SK-N-SH treated with all-trans-retinoic acid at 6 μM for 48 hours (cell line): ENCODE data around the gene ANXA5.

Experiments
- ARNTL ChIP-seq: fragments of 450-650 bp; formaldehyde crosslinking; IDR thresholded peaks from 2 replicates; pipeline ENCODE4 v1.5.0; 2020; ENCODE audit warnings: low read depth, mild to moderate bottlenecking, moderate library complexity, borderline replicate concordance
- CREB5 ChIP-seq: fragments of 250-450 bp; sonication (Bioruptor Pico); IDR thresholded peaks from 2 replicates; pipeline ENCODE4 v1.5.1; 2020; ENCODE audit warnings: low read depth, mild to moderate bottlenecking, moderate library complexity
- ESRRG ChIP-seq: fragments of 250-450 bp; sonication (Bioruptor Pico); IDR thresholded peaks from 2 replicates; pipeline ENCODE4 v1.6.1; 2021; ENCODE audit warnings: mild to moderate bottlenecking
- PPARA ChIP-seq: fragments of 250-450 bp; sonication (Bioruptor Pico); IDR thresholded peaks from 2 replicates; pipeline ENCODE4 v1.5.0; 2020; ENCODE audit warnings: mild to moderate bottlenecking, borderline replicate concordance
- ZFP3 ChIP-seq: fragments of 250-450 bp; sonication (Bioruptor Pico); IDR thresholded peaks from 2 replicates; pipeline ENCODE4 v1.5.0; 2020; ENCODE audit warnings: mild to moderate bottlenecking, moderate library complexity
- ZFP30 ChIP-seq: fragments of 450-650 bp; formaldehyde crosslinking; IDR thresholded peaks from 2 replicates; pipeline ENCODE4 v1.5.0; 2022; ENCODE audit warnings: mild to moderate bottlenecking, moderate library complexity
- ZNF565 ChIP-seq: fragments of 450-650 bp; formaldehyde crosslinking; conservative IDR thresholded peaks from 2 replicates; pipeline ENCODE4 v1.5.0; 2020; ENCODE audit warnings: low read depth, mild to moderate bottlenecking, moderate library complexity
- TF ChIP-seq, protein P1 (sequence below): fragments of 250-450 bp; sonication (Bioruptor Pico); IDR thresholded peaks from 2 replicates; pipeline ENCODE4 v1.8.0; 2020; ENCODE audit warnings: mild to moderate bottlenecking, moderate library complexity, borderline replicate concordance
- TF ChIP-seq, protein P2 (sequence below): fragments of 250-450 bp; sonication (Bioruptor Pico); IDR thresholded peaks from 2 replicates; pipeline ENCODE4 v1.5.0; 2020; ENCODE audit warnings: mild to moderate bottlenecking, moderate library complexity

DNA sequence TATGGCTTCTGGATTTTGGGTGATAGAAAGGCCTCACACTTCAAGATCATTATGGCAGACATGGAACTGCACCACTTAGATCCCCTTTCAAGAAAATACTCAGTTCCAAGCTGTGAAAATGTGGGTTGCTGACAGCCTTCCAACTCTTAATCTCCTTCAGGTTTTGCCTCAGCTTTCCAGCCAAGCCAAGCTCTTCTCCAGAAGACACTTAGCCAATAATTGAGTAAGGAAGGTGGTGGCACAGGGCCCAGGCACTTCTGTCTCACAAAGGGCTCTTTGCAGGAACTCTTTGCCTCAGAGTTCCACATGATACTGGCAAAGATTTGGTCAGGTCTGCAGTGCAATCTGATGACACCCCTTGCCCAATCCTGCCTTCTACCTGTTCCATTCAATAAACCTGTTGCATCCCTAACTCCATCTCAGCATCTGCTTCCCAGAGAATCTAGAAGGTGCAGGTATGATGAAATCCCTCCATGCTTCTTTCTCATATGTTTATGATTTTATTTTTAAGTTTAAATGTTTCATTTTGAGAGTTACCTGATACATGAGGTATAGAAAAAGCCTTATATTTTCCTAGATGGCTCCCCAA lies 30.6 kb downstream of the ANXA5 start:
- TF ChIP-seq CREB5 (CRISPR knock-in tag) (no peak), ARNTL (CRISPR knock-in tag) (no peak), ESRRG (CRISPR knock-in tag) (no peak), ZFP30 (CRISPR knock-in tag) (no peak), PPARA (CRISPR knock-in tag) (no peak), ZFP3 (CRISPR knock-in tag) (no peak), ZNF565 (CRISPR knock-in tag) (no peak)
- TF ChIP-seq, protein P1, sequence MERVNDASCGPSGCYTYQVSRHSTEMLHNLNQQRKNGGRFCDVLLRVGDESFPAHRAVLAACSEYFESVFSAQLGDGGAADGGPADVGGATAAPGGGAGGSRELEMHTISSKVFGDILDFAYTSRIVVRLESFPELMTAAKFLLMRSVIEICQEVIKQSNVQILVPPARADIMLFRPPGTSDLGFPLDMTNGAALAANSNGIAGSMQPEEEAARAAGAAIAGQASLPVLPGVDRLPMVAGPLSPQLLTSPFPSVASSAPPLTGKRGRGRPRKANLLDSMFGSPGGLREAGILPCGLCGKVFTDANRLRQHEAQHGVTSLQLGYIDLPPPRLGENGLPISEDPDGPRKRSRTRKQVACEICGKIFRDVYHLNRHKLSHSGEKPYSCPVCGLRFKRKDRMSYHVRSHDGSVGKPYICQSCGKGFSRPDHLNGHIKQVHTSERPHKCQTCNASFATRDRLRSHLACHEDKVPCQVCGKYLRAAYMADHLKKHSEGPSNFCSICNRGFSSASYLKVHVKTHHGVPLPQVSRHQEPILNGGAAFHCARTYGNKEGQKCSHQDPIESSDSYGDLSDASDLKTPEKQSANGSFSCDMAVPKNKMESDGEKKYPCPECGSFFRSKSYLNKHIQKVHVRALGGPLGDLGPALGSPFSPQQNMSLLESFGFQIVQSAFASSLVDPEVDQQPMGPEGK (CRISPR knock-in tag) = no peak
- TF ChIP-seq, protein P2, sequence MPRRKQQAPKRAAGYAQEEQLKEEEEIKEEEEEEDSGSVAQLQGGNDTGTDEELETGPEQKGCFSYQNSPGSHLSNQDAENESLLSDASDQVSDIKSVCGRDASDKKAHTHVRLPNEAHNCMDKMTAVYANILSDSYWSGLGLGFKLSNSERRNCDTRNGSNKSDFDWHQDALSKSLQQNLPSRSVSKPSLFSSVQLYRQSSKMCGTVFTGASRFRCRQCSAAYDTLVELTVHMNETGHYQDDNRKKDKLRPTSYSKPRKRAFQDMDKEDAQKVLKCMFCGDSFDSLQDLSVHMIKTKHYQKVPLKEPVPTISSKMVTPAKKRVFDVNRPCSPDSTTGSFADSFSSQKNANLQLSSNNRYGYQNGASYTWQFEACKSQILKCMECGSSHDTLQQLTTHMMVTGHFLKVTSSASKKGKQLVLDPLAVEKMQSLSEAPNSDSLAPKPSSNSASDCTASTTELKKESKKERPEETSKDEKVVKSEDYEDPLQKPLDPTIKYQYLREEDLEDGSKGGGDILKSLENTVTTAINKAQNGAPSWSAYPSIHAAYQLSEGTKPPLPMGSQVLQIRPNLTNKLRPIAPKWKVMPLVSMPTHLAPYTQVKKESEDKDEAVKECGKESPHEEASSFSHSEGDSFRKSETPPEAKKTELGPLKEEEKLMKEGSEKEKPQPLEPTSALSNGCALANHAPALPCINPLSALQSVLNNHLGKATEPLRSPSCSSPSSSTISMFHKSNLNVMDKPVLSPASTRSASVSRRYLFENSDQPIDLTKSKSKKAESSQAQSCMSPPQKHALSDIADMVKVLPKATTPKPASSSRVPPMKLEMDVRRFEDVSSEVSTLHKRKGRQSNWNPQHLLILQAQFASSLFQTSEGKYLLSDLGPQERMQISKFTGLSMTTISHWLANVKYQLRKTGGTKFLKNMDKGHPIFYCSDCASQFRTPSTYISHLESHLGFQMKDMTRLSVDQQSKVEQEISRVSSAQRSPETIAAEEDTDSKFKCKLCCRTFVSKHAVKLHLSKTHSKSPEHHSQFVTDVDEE (CRISPR knock-in tag) = no peak
